Parathyroid adenoma (tissue), 2 donors: ENCODE data around the gene IL23R.

Experiments used
- H2AFZ ChIP-seq: fragments of 300-600 bp; sonication (generic); one replicate; pipeline ENCODE4 v1.7.0; 2017; ENCODE audit warnings: antibody characterized with exemption, mild to moderate bottlenecking
- H3K27ac ChIP-seq: fragments of 300-600 bp; sonication (generic); one replicate; pipeline ENCODE4 v1.7.0; 2017
- H3K27me3 ChIP-seq: fragments of 300-600 bp; sonication (generic); one replicate; pipeline ENCODE4 v1.7.0; 2017; ENCODE audit warnings: low read length; ENCODE audit not compliant: control insufficient read depth, insufficient read depth
- H3K36me3 ChIP-seq: fragments of 300-600 bp; sonication (generic); one replicate; pipeline ENCODE4 v1.7.0; 2017; ENCODE audit warnings: low read length; ENCODE audit not compliant: control insufficient read depth, insufficient read depth
- H3K4me1 ChIP-seq: fragments of 300-600 bp; sonication (generic); one replicate; pipeline ENCODE4 v1.7.0; 2017; ENCODE audit warnings: control low read depth
- H3K4me2 ChIP-seq: fragments of 300-600 bp; sonication (generic); one replicate; pipeline ENCODE4 v1.7.0; 2017; ENCODE audit warnings: low read length
- H3K4me3 ChIP-seq: fragments of 300-600 bp; sonication (generic); one replicate; pipeline ENCODE4 v1.7.0; 2017; ENCODE audit warnings: low read depth, low read length
- H3K79me2 ChIP-seq: fragments of 300-600 bp; sonication (generic); one replicate; pipeline ENCODE4 v1.7.0; 2017; ENCODE audit warnings: control low read depth
- H3K9ac ChIP-seq: fragments of 300-600 bp; sonication (generic); one replicate; pipeline ENCODE4 v1.7.0; 2017; ENCODE audit warnings: mild to moderate bottlenecking
- H3K9me3 ChIP-seq: fragments of 300-600 bp; sonication (generic); one replicate; pipeline ENCODE4 v1.7.0; 2017; ENCODE audit warnings: low read length; ENCODE audit not compliant: control insufficient read depth
- TF ChIP-seq, protein P1 (sequence below): fragments of 300-600 bp; sonication (generic); IDR thresholded peaks from one replicate; pipeline ENCODE4 v1.7.0; 2017; ENCODE audit warnings: antibody characterized with exemption, mild to moderate bottlenecking
- donor health status: primary hyperparathyroidism.

IL23R gene

DNA sequence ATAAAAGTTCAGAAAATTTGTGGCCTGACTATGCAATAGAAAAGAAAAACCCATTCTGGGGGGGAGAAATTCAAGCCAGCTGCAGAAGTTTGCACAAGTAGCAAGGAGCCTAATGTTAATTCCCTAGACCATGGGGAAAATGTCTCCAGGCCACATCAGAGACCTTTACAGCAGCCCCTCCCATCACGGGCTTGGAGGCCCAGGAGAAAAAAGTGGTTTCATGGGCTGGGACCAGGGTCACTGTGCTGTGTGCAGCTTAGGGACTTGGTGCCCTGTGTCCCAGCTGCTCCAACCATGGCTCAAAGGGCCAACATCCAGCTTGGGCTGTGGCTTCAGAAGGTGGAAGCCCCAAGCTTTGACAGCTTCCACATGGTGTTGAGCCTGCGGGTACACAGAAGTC, 42.0 kb downstream of the IL23R start:
- H3K4me2 ChIP-seq = no peak overlapping the region
- H3K4me1 ChIP-seq = no peaks in the 10 kb centered on the region
- TF ChIP-seq, protein P1, sequence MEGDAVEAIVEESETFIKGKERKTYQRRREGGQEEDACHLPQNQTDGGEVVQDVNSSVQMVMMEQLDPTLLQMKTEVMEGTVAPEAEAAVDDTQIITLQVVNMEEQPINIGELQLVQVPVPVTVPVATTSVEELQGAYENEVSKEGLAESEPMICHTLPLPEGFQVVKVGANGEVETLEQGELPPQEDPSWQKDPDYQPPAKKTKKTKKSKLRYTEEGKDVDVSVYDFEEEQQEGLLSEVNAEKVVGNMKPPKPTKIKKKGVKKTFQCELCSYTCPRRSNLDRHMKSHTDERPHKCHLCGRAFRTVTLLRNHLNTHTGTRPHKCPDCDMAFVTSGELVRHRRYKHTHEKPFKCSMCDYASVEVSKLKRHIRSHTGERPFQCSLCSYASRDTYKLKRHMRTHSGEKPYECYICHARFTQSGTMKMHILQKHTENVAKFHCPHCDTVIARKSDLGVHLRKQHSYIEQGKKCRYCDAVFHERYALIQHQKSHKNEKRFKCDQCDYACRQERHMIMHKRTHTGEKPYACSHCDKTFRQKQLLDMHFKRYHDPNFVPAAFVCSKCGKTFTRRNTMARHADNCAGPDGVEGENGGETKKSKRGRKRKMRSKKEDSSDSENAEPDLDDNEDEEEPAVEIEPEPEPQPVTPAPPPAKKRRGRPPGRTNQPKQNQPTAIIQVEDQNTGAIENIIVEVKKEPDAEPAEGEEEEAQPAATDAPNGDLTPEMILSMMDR = no peak
- H3K9ac ChIP-seq = no peak overlapping the region
- no peak overlapping the region for H3K27ac ChIP-seq
- no peak overlapping the region for H2AFZ ChIP-seq
- H3K27me3 ChIP-seq = no peaks in the 10 kb centered on the region
- no peaks in the 10 kb centered on the region for H3K36me3 ChIP-seq
- H3K9me3 ChIP-seq = no peaks in the 10 kb centered on the region
- no peak overlapping the region for H3K4me3 ChIP-seq
- no peaks in the 10 kb centered on the region for H3K79me2 ChIP-seq

GRCh38 chr1:67209521-67209920, 43.3 kb downstream of the IL23R start:
- Histone ChIP-seq H3K27me3 (no peaks in the 10 kb centered on the region), H2AFZ (no peak overlapping the region), H3K4me2 (no peak overlapping the region), H3K27ac (no peak overlapping the region), H3K36me3 (no peaks in the 10 kb centered on the region), H3K4me3 (no peak overlapping the region), H3K4me1 (peaks cover 5% of the 10 kb centered on the region), H3K9me3 (no peaks in the 10 kb centered on the region), H3K79me2 (no peaks in the 10 kb centered on the region), H3K9ac (no peak overlapping the region)
- TF ChIP-seq, protein P1 = no peak

- peaks cover 5% of the 10 kb centered on the region for H3K4me1 ChIP-seq
- no peak overlapping the region for H3K9ac ChIP-seq
- H3K4me2 ChIP-seq = no peak overlapping the region
- TF ChIP-seq, protein P1 = peak; percentile 32
- no peak overlapping the region for H3K4me3 ChIP-seq
- no peaks in the 10 kb centered on the region for H3K9me3 ChIP-seq
- no peak overlapping the region for H2AFZ ChIP-seq
- no peaks in the 10 kb centered on the region for H3K36me3 ChIP-seq
- H3K27me3 ChIP-seq = no peaks in the 10 kb centered on the region
- H3K79me2 ChIP-seq = no peaks in the 10 kb centered on the region
- H3K27ac ChIP-seq = no peak overlapping the region
Measured at GRCh38 chr1:67211589-67212563, 45.6 kb downstream of the IL23R start.

DNA sequence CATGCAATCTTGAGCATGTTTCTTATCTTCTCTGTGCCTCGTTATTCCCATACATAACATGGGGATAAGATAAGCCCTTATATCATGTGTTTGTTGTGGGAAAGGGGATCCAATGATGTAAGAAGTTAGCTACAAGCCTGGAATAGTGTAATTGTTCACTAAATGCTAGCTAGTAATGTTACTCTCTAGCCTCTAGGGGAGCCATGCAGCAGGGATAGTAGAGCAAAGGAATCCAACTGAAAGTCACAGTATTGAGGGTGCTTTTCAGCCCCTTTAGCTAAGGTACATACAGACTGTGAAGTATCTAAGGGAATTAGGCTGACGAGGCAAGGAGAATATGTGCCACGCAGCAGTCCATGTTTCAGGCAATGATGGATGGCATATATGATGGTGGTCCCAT, 46.9 kb downstream of the IL23R start:
- Histone ChIP-seq H2AFZ (no peak overlapping the region), H3K9me3 (no peaks in the 10 kb centered on the region), H3K79me2 (no peaks in the 10 kb centered on the region), H3K4me1 (peaks cover 5% of the 10 kb centered on the region), H3K27ac (no peak overlapping the region), H3K4me3 (no peak overlapping the region), H3K36me3 (no peaks in the 10 kb centered on the region), H3K27me3 (no peaks in the 10 kb centered on the region), H3K4me2 (no peak overlapping the region), H3K9ac (no peak overlapping the region)
- TF ChIP-seq, protein P1 = peak; percentile 31
